ENCODE data around the gene EBF3.

DNA sequence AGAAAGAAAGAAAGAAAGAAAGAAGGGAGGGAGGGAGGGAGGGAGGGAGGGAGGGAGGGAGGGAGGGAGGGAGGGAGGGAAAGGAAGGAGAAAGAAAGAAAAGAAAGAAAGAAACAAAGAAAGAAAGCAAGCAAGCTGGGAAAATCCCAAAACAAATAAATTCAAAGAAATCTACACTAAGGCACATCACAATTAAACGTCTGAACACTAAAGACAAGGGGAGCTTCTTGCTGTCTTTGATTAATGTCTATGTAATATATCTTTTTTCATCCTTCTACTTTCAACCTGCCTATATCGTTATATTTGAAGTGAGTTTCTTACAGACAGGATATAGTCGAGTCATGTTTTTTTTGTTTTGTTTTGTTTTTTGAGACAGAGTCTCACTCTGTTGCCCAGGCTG, 28.3 kb upstream of the EBF3 start:
- TF ChIP-seq CTCF (IDR thresholded peaks at IDR 0.05) = no peak
- TF ChIP-seq SIN3A (IDR thresholded peaks at IDR 0.05; ENCODE audit: borderline replicate concordance, insufficient read depth, low read depth, low read length) = no peak
- no peak for TF ChIP-seq POLR2AphosphoS5 (IDR thresholded peaks at IDR 0.05; ENCODE audit: low read depth, low read length)
- TF ChIP-seq REST (IDR thresholded peaks at IDR 0.05; ENCODE audit: insufficient read depth in 1 of 2, low read depth in 2 of 2, low read length in 1 of 2) = no peak
